SK-N-SH (cell line): ENCODE results near the gene KRTAP5-9.

Experiments used
- EP300 ChIP-seq, 2 experiments: IDR thresholded peaks; 2 replicates each; pipeline versions ENCODE4 v1.4.0 to v1.6.1; 2012; ENCODE audit warnings: borderline replicate concordance in 1 of 2, low read depth in 1 of 2, low read length in 1 of 2
- EZH2phosphoT487 ChIP-seq: fragments of 200-600 bp; sonication (generic); IDR thresholded peaks from 2 replicates; pipeline ENCODE4 v1.6.1; 2017; ENCODE audit warnings: low read depth, mixed run types, mild to moderate bottlenecking, antibody characterized with exemption, moderate library complexity, borderline replicate concordance
- FOXM1 ChIP-seq: IDR thresholded peaks from 2 replicates; pipeline ENCODE4 v1.4.0; 2012; ENCODE audit warnings: low read depth, mild to moderate bottlenecking
- GABPA ChIP-seq: IDR thresholded peaks from 2 replicates; pipeline ENCODE4 v1.4.0; 2012; ENCODE audit warnings: low read depth, mild to moderate bottlenecking
- MXI1 ChIP-seq: IDR thresholded peaks from 2 replicates; pipeline ENCODE4 v1.6.1; 2012; ENCODE audit warnings: mild to moderate bottlenecking, low read depth, low read length, improper control_type of control experiment
- POLR2AphosphoS5 ChIP-seq: IDR thresholded peaks from 2 replicates; pipeline ENCODE4 v1.6.1; 2012; ENCODE audit warnings: low read depth, low read length
- RAD21 ChIP-seq: IDR thresholded peaks from 2 replicates; pipeline ENCODE4 v1.6.1; 2012; ENCODE audit warnings: mild to moderate bottlenecking, low read length
- RXRA ChIP-seq: IDR thresholded peaks from 2 replicates; pipeline ENCODE4 v1.4.0; 2012; ENCODE audit warnings: low read depth, mild to moderate bottlenecking, borderline replicate concordance
- SIN3A ChIP-seq: IDR thresholded peaks from 2 replicates; pipeline ENCODE4 v1.6.1; 2012; ENCODE audit warnings: low read depth, mild to moderate bottlenecking, low read length, moderate library complexity, borderline replicate concordance
- TAF1 ChIP-seq: IDR thresholded peaks from 2 replicates; pipeline ENCODE4 v1.6.1; 2012; ENCODE audit warnings: low read depth, mild to moderate bottlenecking, low read length, moderate library complexity, borderline replicate concordance
- TF ChIP-seq, protein P1 (sequence below): fragments of 200-600 bp; sonication (generic); IDR thresholded peaks from 2 replicates; pipeline ENCODE4 v1.6.1; 2017; ENCODE audit warnings: antibody characterized with exemption, mild to moderate bottlenecking, moderate library complexity
- TF ChIP-seq, protein P2 (sequence below): IDR thresholded peaks from 2 replicates; pipeline ENCODE4 v1.4.0; 2012; ENCODE audit warnings: low read depth, borderline replicate concordance
- TF ChIP-seq, protein P3 (sequence below): IDR thresholded peaks from 2 replicates; pipeline ENCODE4 v1.6.1; 2012; ENCODE audit warnings: mild to moderate bottlenecking, low read depth, low read length, moderate library complexity
- TF ChIP-seq, protein P4 (sequence below): fragments of 150-350 bp; IDR thresholded peaks from 2 replicates; pipeline ENCODE4 v1.6.1; 2017; ENCODE audit warnings: antibody characterized with exemption, low read length, low read depth, borderline replicate concordance

DNA sequence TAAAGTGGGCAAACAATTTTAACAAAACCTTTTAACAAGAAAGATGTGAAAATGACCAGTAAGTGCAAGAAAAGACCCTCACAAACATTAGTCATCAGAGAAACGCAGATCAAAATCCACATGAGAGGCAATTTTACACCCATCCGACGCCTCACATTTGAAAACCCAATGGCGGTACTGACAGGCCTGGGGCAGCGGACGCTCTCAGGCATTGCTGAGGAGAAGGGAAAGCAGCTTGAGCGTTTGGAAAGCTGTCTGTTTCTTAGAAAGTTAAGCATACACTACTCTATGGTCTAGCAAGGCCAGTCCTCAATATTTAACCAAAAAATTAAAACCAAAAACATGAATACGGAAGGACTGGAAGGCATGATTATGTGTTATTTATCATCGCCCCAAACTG is 12.4 kb upstream of the KRTAP5-9 start:
- TF ChIP-seq POLR2AphosphoS5 (no peak), TAF1 (no peak), EP300 (IDR thresholded peaks at IDR 0.05; ENCODE audit: borderline replicate concordance in 1 of 2, low read depth in 1 of 2, low read length in 1 of 2) (no peak), RAD21 (no peak), SIN3A (no peak), GABPA (no peak), EZH2phosphoT487 (no peak), FOXM1 (no peak), MXI1 (no peak), RXRA (no peak)
- TF ChIP-seq, protein P1, sequence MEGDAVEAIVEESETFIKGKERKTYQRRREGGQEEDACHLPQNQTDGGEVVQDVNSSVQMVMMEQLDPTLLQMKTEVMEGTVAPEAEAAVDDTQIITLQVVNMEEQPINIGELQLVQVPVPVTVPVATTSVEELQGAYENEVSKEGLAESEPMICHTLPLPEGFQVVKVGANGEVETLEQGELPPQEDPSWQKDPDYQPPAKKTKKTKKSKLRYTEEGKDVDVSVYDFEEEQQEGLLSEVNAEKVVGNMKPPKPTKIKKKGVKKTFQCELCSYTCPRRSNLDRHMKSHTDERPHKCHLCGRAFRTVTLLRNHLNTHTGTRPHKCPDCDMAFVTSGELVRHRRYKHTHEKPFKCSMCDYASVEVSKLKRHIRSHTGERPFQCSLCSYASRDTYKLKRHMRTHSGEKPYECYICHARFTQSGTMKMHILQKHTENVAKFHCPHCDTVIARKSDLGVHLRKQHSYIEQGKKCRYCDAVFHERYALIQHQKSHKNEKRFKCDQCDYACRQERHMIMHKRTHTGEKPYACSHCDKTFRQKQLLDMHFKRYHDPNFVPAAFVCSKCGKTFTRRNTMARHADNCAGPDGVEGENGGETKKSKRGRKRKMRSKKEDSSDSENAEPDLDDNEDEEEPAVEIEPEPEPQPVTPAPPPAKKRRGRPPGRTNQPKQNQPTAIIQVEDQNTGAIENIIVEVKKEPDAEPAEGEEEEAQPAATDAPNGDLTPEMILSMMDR = no peak
- TF ChIP-seq, protein P2, sequence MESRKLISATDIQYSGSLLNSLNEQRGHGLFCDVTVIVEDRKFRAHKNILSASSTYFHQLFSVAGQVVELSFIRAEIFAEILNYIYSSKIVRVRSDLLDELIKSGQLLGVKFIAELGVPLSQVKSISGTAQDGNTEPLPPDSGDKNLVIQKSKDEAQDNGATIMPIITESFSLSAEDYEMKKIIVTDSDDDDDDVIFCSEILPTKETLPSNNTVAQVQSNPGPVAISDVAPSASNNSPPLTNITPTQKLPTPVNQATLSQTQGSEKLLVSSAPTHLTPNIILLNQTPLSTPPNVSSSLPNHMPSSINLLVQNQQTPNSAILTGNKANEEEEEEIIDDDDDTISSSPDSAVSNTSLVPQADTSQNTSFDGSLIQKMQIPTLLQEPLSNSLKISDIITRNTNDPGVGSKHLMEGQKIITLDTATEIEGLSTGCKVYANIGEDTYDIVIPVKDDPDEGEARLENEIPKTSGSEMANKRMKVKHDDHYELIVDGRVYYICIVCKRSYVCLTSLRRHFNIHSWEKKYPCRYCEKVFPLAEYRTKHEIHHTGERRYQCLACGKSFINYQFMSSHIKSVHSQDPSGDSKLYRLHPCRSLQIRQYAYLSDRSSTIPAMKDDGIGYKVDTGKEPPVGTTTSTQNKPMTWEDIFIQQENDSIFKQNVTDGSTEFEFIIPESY = no peak
- TF ChIP-seq, protein P3, sequence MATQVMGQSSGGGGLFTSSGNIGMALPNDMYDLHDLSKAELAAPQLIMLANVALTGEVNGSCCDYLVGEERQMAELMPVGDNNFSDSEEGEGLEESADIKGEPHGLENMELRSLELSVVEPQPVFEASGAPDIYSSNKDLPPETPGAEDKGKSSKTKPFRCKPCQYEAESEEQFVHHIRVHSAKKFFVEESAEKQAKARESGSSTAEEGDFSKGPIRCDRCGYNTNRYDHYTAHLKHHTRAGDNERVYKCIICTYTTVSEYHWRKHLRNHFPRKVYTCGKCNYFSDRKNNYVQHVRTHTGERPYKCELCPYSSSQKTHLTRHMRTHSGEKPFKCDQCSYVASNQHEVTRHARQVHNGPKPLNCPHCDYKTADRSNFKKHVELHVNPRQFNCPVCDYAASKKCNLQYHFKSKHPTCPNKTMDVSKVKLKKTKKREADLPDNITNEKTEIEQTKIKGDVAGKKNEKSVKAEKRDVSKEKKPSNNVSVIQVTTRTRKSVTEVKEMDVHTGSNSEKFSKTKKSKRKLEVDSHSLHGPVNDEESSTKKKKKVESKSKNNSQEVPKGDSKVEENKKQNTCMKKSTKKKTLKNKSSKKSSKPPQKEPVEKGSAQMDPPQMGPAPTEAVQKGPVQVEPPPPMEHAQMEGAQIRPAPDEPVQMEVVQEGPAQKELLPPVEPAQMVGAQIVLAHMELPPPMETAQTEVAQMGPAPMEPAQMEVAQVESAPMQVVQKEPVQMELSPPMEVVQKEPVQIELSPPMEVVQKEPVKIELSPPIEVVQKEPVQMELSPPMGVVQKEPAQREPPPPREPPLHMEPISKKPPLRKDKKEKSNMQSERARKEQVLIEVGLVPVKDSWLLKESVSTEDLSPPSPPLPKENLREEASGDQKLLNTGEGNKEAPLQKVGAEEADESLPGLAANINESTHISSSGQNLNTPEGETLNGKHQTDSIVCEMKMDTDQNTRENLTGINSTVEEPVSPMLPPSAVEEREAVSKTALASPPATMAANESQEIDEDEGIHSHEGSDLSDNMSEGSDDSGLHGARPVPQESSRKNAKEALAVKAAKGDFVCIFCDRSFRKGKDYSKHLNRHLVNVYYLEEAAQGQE = no peak
- TF ChIP-seq, protein P4, sequence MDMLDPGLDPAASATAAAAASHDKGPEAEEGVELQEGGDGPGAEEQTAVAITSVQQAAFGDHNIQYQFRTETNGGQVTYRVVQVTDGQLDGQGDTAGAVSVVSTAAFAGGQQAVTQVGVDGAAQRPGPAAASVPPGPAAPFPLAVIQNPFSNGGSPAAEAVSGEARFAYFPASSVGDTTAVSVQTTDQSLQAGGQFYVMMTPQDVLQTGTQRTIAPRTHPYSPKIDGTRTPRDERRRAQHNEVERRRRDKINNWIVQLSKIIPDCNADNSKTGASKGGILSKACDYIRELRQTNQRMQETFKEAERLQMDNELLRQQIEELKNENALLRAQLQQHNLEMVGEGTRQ = no peak
